ENCODE data around the gene GGA1.
"Not testable (repeated sequence)": the region's sequence is repeated elsewhere in the genome, so short reads cannot be mapped to it uniquely, and the experiment has no call there.

Gene GGA1

GRCh38 chr22:37647317-37647716 lies 38.7 kb downstream of the GGA1 start:
- DNase-seq (ENCODE audit: low spot score), result no peak

GRCh38 chr22:37647928-37648327 lies 39.3 kb downstream of the GGA1 start:
- DNase-seq (ENCODE audit: low spot score), result no peak

More at GRCh38 chr22:37647317-37647716, 38.7 kb downstream of the GGA1 start:
- no peak for TF ChIP-seq CTCF (IDR thresholded peaks at IDR 0.05; ENCODE audit: extremely low read depth, missing control alignments)

DNA sequence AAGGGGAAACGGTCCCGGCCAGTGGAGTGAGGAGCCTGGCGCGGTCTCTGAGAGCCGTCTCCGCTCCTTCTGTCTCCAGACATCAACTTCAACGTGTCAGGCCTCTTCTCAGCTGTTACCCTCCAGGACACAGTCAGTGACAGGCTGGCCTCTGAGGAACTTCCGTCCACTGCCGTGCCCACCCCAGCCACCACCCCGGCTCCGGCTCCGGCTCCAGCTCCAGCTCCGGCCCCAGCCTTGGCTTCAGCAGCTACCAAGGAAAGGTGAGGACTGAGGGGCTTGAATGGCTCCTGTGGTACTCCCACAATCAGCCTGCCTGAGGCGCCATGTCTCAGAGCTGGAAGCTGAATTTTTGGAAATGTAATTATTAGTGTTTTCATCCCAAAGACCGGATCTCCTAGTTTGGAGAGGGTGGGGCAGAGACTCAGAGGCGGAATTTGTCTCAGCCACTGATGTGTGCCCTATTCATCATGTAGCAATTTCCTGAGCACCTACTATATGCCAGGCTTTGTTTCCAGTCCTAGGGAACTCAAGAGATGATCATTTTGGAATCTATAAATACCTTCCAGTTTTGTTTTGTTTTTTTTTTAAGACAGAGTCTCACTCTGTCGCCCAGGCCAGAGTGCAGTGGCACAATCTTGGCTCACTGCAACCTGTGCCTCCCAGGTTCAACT lies 42.0 kb downstream of the GGA1 start:
- DNase-seq (ENCODE audit: low spot score), result no peak
- no peak for TF ChIP-seq CTCF (IDR thresholded peaks at IDR 0.05; ENCODE audit: extremely low read depth, missing control alignments)

More at GRCh38 chr22:37647928-37648327, 39.3 kb downstream of the GGA1 start:
- TF ChIP-seq CTCF (IDR thresholded peaks at IDR 0.05; ENCODE audit: extremely low read depth, missing control alignments), result no peak

DNA sequence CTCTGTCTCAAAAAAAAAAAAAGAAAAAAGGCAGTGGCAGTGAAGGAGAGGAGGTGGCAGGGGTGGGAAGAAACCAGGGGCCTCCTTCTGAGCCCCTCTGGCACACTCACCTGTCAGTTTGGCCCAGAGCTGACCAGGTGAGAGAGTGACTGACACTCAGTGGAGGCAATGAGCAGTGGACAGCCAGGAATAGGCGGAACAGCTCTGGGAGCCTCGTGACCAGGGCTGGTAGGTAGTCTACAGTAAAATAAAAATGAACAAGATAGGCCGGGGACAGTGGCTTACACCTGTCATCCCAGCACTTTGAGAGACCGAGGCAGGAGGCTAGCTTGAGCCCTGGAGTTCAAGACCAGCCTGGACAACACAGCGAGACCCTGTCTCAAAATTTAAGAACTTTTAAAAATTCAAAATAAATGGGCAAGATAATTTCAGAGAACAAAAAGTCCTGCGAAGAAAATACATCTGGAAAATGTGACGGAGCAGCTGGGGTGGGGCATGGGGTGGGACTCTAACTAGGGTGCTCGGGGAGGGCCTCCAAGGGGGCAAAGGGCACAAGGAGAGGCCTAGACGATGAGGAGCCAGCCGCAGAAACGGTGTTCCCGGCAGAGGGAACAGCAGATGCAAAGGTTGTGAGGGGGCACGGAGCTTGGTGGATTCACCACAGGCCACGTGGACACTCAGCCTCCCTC lies 46.1 kb downstream of the GGA1 start:
- DNase-seq (ENCODE audit: low spot score), result no peak
- TF ChIP-seq CTCF (IDR thresholded peaks at IDR 0.05; ENCODE audit: extremely low read depth, missing control alignments), result no peak

DNA sequence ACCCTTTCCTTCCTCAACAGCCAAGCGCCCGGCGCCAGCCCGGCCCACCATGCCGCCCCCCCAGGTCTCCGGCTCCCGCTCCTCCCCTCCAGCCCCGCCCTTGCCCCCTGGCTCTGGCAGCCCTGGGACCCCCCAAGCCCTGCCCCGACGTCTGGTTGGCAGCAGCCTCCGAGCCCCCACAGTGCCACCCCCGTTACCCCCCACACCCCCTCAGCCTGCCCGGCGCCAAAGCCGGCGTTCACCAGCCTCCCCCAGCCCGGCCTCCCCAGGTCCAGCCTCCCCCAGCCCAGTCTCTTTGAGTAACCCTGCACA lies 46.6 kb downstream of the GGA1 start:
- TF ChIP-seq CTCF (IDR thresholded peaks at IDR 0.05; ENCODE audit: extremely low read depth, missing control alignments), result no peak
- no peak for DNase-seq (ENCODE audit: low spot score)

DNA sequence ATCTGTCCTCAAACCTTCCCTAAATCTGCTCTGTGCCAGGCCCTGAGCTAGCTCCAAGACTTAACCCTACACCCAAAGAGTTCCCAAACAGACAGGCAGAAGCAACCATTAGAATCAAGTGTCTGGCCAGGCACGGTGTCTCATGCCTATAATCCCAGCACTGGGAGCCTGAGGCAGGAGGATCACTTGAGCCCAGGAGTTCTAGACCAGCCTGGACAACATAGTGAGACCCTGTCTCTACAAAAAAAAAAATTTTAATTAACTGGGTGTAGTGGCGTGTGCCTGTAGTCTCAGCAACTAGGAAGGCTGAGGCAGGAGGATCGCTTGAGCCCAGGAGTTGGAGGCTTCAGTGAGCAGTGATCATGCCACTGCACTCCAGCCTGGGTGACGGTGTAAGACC lies 47.9 kb downstream of the GGA1 start:
- DNase-seq (ENCODE audit: low spot score), result not testable (repeated sequence)

DNA sequence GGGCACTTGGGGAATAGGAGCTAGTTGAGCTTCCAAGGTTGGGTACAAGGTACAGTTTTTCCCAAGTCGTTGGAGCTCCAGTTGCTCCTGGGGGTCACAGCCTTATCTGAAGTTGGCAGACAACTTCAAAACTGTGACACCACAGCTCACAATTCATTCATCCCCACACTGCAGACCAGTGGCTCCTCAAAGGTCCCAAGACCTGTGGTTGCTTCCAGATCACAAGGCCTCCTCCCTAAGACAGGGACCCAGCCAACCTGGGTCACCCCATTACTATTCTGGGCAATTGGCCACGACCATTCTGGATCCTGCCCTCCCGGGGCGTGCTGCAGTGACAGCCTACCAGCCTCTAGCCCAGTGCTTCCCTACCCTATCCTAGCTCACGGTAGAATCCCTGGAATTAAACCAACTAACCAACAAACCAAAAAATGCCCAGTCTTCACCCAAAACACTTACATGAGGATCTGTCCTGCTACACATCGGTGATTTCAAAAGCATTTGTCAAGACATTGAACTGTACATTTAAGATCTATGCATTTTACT lies 49.0 kb downstream of the GGA1 start:
- no peak for TF ChIP-seq CTCF (IDR thresholded peaks at IDR 0.05; ENCODE audit: extremely low read depth, missing control alignments)
- no peak for DNase-seq (ENCODE audit: low spot score)

Measured in GM20000 (cell line).